Upper lobe of right lung (tissue), 1 donor: ENCODE results near the gene AHR. TPM values are rescaled to one million over a fixed set of nuclear protein-coding genes. Genes with fewer than 3 reads are reported as not detected.

Experiments
- ATAC-seq: fragments of 200-7000 bp; cut with Tn5 transposase; one replicate; pipeline ENCODE4 v1.9.1; 2020; ENCODE audit warnings: mild to moderate bottlenecking, moderate library complexity
- DNase-seq: peaks from one replicate; pipeline ENCODE4 v3.0.0-alpha.2; 2020
- H3K27ac ChIP-seq: fragments of 200-600 bp; one replicate; pipeline ENCODE4 v1.8.0; 2022
- H3K27me3 ChIP-seq: fragments of 200-600 bp; one replicate; pipeline ENCODE4 v1.8.0; 2022; ENCODE audit warnings: mild to moderate bottlenecking
- H3K36me3 ChIP-seq: fragments of 200-600 bp; one replicate; pipeline ENCODE4 v1.8.0; 2022
- H3K4me1 ChIP-seq: fragments of 200-600 bp; one replicate; pipeline ENCODE4 v1.8.0; 2022
- H3K4me3 ChIP-seq: fragments of 200-600 bp; one replicate; pipeline ENCODE4 v1.8.0; 2022; ENCODE audit warnings: mild to moderate bottlenecking
- H3K9me3 ChIP-seq: fragments of 200-600 bp; one replicate; pipeline ENCODE4 v1.8.0; 2022
- CTCF ChIP-seq: fragments of 200-600 bp; IDR thresholded peaks from one replicate; pipeline ENCODE4 v1.8.0; 2022; ENCODE audit warnings: antibody characterized with exemption
- intact Hi-C: fragments of 100-400 bp; cut with DNase I; formaldehyde crosslinking; loops from one replicate; pipeline ENCODE4 v1.11.0; 2022
- total RNA-seq: library from RNA; stranded (reverse); fragmentation: NEBNext Ultra II Directional; extraction: Animal tissue kit (Norgen Biotek cat#: 25700); gene quantifications from one replicate; pipeline ENCODE4 v1.2.1, GENCODE V29; 2021
- donor health status: DM: no; HTN: yes; CAD: no; lungs with severe emphysema.

The AHR gene
- total RNA-seq, 1 donor from 2014 or later: 118 TPM

GRCh38 chr7:17370901-17371585, 72.6 kb downstream of the AHR start:
- intact Hi-C loops: no loop called here
- H3K27ac ChIP-seq: peak overlapping the region; percentile 84
- no peaks in the 10 kb centered on the region for H3K36me3 ChIP-seq
- H3K9me3 ChIP-seq: no peaks in the 10 kb centered on the region
- no peaks in the 10 kb centered on the region for H3K27me3 ChIP-seq
- peaks cover 40% of the 10 kb centered on the region for H3K4me1 ChIP-seq
- H3K4me3 ChIP-seq: no peak overlapping the region
- no peak for ATAC-seq
- no peak for TF ChIP-seq CTCF
- no peak for DNase-seq

- no peak for TF ChIP-seq CTCF
- ATAC-seq (peak; percentile 56), DNase-seq (no peak)
- Histone ChIP-seq H3K27ac (peak overlapping the region; percentile 84), H3K36me3 (no peaks in the 10 kb centered on the region), H3K27me3 (no peaks in the 10 kb centered on the region), H3K4me1 (peaks cover 40% of the 10 kb centered on the region), H3K9me3 (no peaks in the 10 kb centered on the region), H3K4me3 (no peak overlapping the region)
- intact Hi-C loops: no loop called here
Observed at GRCh38 chr7:17371671-17372524, 73.4 kb downstream of the AHR start.

GRCh38 chr7:17374157-17374556, 75.7 kb downstream of the AHR start:
- no peak for DNase-seq
- Histone ChIP-seq H3K4me1 (peaks cover 27% of the 10 kb centered on the region), H3K27ac (no peak overlapping the region), H3K27me3 (no peaks in the 10 kb centered on the region), H3K9me3 (no peaks in the 10 kb centered on the region), H3K36me3 (no peaks in the 10 kb centered on the region), H3K4me3 (no peak overlapping the region)
- no peak for ATAC-seq
- no peak for TF ChIP-seq CTCF
- intact Hi-C loops: no loop called here

- DNase-seq (no peak), ATAC-seq (peak; percentile 68)
- Histone ChIP-seq H3K27ac (no peak overlapping the region), H3K36me3 (no peaks in the 10 kb centered on the region), H3K4me3 (no peak overlapping the region), H3K27me3 (no peaks in the 10 kb centered on the region), H3K4me1 (peaks cover 22% of the 10 kb centered on the region), H3K9me3 (no peaks in the 10 kb centered on the region)
- TF ChIP-seq CTCF: no peak
- intact Hi-C loops: no loop called here
Observed at GRCh38 chr7:17374654-17375053, 76.2 kb downstream of the AHR start.

- no peak for ATAC-seq
- H3K4me3 ChIP-seq: no peak overlapping the region
- intact Hi-C loops: no loop called here
- H3K27ac ChIP-seq: no peak overlapping the region
- H3K9me3 ChIP-seq: no peaks in the 10 kb centered on the region
- TF ChIP-seq CTCF: no peak
- no peak for DNase-seq
- no peaks in the 10 kb centered on the region for H3K27me3 ChIP-seq
- H3K4me1 ChIP-seq: peaks cover 5% of the 10 kb centered on the region
- no peaks in the 10 kb centered on the region for H3K36me3 ChIP-seq
Observed at GRCh38 chr7:17376595-17376994, 78.1 kb downstream of the AHR start.
